ENCODE data around the gene RPL34. TPM values are rescaled to one million over a fixed set of nuclear protein-coding genes. Genes with fewer than 3 reads are reported as not detected.

The RPL34 gene
- total RNA-seq, 2 donors from 2014 or later = 413 to 442 TPM

- no peak for TF ChIP-seq CTCF (IDR thresholded peaks at IDR 0.05)
- Histone ChIP-seq H3K36me3 (peaks cover 3% of the 10 kb centered on the region), H3K9me3 (no peaks in the 10 kb centered on the region), H3K27ac (no peak overlapping the region), H3K4me3 (no peak overlapping the region), H3K4me1 (ENCODE audit: control insufficient read depth in 1 of 2, low read depth in 2 of 2) (no peaks in the 10 kb centered on the region), H3K27me3 (replicated peaks; ENCODE audit: insufficient read depth) (no peaks in the 10 kb centered on the region)
- no peak for DNase-seq (ENCODE audit: low spot score)
- ATAC-seq (ENCODE audit: insufficient number of reproducible peaks, low FRiP score, low read depth) = no peak
These were observed 17.5 kb downstream of the RPL34 start for GRCh38 chr4:108637856-108638255.

- ATAC-seq (ENCODE audit: insufficient number of reproducible peaks, low FRiP score, low read depth) = no peak
- no peaks in the 10 kb centered on the region for H3K27me3 ChIP-seq (replicated peaks; ENCODE audit: insufficient read depth)
- H3K4me3 ChIP-seq = no peak overlapping the region
- no peak for TF ChIP-seq CTCF (IDR thresholded peaks at IDR 0.05)
- DNase-seq (ENCODE audit: low spot score) = no peak
- no peaks in the 10 kb centered on the region for H3K36me3 ChIP-seq
- H3K9me3 ChIP-seq = no peaks in the 10 kb centered on the region
- H3K4me1 ChIP-seq (ENCODE audit: control insufficient read depth in 1 of 2, low read depth in 2 of 2) = no peaks in the 10 kb centered on the region
- H3K27ac ChIP-seq = no peak overlapping the region
These were observed 23.9 kb downstream of the RPL34 start for GRCh38 chr4:108644237-108644636.

- Histone ChIP-seq H3K9me3 (no peaks in the 10 kb centered on the region), H3K36me3 (no peaks in the 10 kb centered on the region), H3K4me1 (ENCODE audit: control insufficient read depth in 1 of 2, low read depth in 2 of 2) (peaks cover 3 to 11% of the 10 kb centered on the region in 2 donors), H3K27ac (no peak overlapping the region), H3K27me3 (replicated peaks; ENCODE audit: insufficient read depth) (no peaks in the 10 kb centered on the region), H3K4me3 (no peak overlapping the region)
- TF ChIP-seq CTCF (IDR thresholded peaks at IDR 0.05) = no peak
- ATAC-seq (ENCODE audit: insufficient number of reproducible peaks, low FRiP score, low read depth) (no peak), DNase-seq (ENCODE audit: low spot score) (no peak)
These were observed 26.3 kb downstream of the RPL34 start for GRCh38 chr4:108646706-108647105.

DNA sequence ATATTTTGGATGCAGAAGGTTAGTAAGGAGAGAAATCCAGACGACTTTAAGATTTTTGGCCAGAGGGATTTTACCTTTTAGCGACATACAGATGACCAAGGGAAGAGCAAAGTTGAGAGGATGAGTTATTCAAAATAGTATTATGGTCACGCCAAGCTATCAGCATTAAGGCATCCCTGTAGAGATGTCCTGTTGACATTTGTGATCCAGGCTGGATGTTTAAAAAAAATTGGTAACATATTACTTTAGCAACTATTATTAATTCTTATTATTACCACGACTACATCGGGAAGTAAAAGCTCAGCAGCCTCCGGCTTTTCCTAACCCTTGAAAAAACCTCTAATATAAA is 29.5 kb downstream of the RPL34 start:
- H3K9me3 ChIP-seq = no peaks in the 10 kb centered on the region
- peak overlapping the region in 1 of 2 donors; percentile 81 for H3K27ac ChIP-seq
- DNase-seq (ENCODE audit: low spot score) (no peak), ATAC-seq (ENCODE audit: insufficient number of reproducible peaks, low FRiP score, low read depth) (no peak)
- no peaks in the 10 kb centered on the region for H3K36me3 ChIP-seq
- peak overlapping the region; percentile 83 for H3K4me3 ChIP-seq
- no peaks in the 10 kb centered on the region for H3K27me3 ChIP-seq (replicated peaks; ENCODE audit: insufficient read depth)
- H3K4me1 ChIP-seq (ENCODE audit: control insufficient read depth in 1 of 2, low read depth in 2 of 2) = peaks cover 8 to 23% of the 10 kb centered on the region in 2 donors
- no peak for TF ChIP-seq CTCF (IDR thresholded peaks at IDR 0.05)

DNA sequence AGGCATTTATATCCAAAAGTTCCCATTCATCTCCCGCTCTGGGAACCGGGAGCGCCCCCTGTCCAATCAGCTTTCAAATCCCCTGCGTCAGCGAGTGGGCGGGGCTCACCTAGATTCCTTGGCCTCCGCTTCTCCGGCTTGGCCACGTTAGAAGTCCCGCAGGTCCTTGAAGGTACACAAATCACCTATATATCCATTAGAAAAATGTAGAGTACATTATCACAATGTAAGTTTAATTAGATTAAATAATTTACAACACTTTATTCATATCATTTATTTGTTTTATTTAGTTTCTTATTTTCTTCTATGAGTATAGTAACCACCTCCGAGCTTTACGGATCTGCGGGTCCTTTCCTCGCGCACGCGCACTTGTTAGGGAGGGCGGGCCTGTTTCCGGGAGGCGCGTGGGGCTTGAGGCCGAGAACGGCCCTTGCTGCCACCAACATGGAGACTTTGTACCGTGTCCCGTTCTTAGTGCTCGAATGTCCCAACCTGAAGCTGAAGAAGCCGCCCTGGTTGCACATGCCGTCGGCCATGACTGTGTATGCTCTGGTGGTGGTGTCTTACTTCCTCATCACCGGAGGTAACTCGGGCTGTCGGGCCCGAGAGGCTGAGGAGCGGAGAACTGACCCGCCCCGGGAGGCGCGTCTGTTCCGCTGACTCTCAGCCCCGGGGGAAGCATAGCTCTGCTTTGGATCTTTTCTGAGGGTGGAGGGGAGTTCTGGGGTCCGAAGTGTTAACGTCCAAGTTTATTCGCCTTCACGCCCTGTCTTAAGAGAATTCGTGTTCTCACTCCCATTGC is 30.0 kb downstream of the RPL34 start, which contains the start of gene OSTC:
OSTC (plus strand) TSS at position 388 of the 802 bp plus-strand sequence; CDS start at position 445, 57 bp downstream.
- ATAC-seq (ENCODE audit: insufficient number of reproducible peaks, low FRiP score, low read depth) = peak; percentile 96

More for the DNA sequence above, 30.0 kb downstream of the RPL34 start, which contains the start of gene OSTC:
- Histone ChIP-seq H3K4me3 (peak within 1 kb of the TSS; percentile 83), H3K36me3 (no peaks in the 10 kb centered on the region), H3K27me3 (replicated peaks; ENCODE audit: insufficient read depth) (no peaks in the 10 kb centered on the region), H3K27ac (peak within 1 kb of the TSS; percentile 81 to 85), H3K9me3 (no peaks in the 10 kb centered on the region), H3K4me1 (ENCODE audit: control insufficient read depth in 1 of 2, low read depth in 2 of 2) (peaks cover 8 to 23% of the 10 kb centered on the region in 2 donors)
- no peak for TF ChIP-seq CTCF (IDR thresholded peaks at IDR 0.05)
- DNase-seq (ENCODE audit: low spot score) = peak; percentile 85
